GM12878 (cell line): ENCODE data around the gene HOXD11. TPM values are rescaled to one million over a fixed set of nuclear protein-coding genes. Genes with fewer than 3 reads are reported as not detected.

Experiments
- ATAC-seq: fragments of 200-7000 bp; cut with Tn5 transposase; 3 replicates; pipeline ENCODE4 v1.9.1; 2020; ENCODE audit warnings: mild to moderate bottlenecking, moderate library complexity
- BruUV-seq: library from RNA; stranded (reverse); fragments of 400-500 nt; replicated peaks from 2 replicates; lab custom pipeline; 2021; lab: Mats Ljungman, UMichigan
- CTCF ChIA-PET: fragments of 300-600 bp; sonication (Branson Sonifier 250); formaldehyde crosslinking; extraction: SDS; loops from one replicate; lab custom pipeline; 2021; ENCODE audit warnings: inconsistent platforms; lab: Yijun Ruan, JAX
- POLR2A ChIA-PET: fragments of 350-600 bp; formaldehyde crosslinking; extraction: SDS; loops from one replicate; lab custom pipeline; 2021; ENCODE audit warnings: inconsistent platforms; lab: Charles Lee
- RAD21 ChIA-PET: fragments of 300-600 bp; sonication (Branson Sonifier 250); formaldehyde crosslinking; loops from one replicate; lab custom pipeline; 2023; ENCODE audit warnings: antibody characterized with exemption; ENCODE audit not compliant: unreplicated experiment; lab: Charles Lee
- SMC1A ChIA-PET: fragments of 300-600 bp; sonication (Branson Sonifier 250); formaldehyde crosslinking; loops from one replicate; lab custom pipeline; 2023; ENCODE audit not compliant: unreplicated experiment, uncharacterized antibody; lab: Charles Lee
- DNase-seq: peaks from one replicate; pipeline ENCODE4 v3.0.0-alpha.2; 2011; ENCODE audit warnings: low read depth, low spot score
- FAIRE-seq: peaks from 3 replicates; lab custom pipeline; 2011; peaks lifted over from hg19 to GRCh38; lab: Jason Lieb, UNC
- H2AFZ ChIP-seq: 2 replicates; pipeline ENCODE4 v1.6.0; 2011; ENCODE audit warnings: low read depth, low read length, control low read depth; ENCODE audit not compliant: control insufficient read depth
- H3K27ac ChIP-seq: 2 replicates; pipeline ENCODE4 v1.5.1; 2011; ENCODE audit warnings: control low read depth; ENCODE audit not compliant: control insufficient read depth, insufficient read depth
- H3K27me3 ChIP-seq, 2 experiments: replicated peaks in 1 of 2; 2 replicates each; pipeline versions ENCODE4 v1.6.0 to v1.6.1; 2011; ENCODE audit warnings: low read length in 1 of 2; ENCODE audit not compliant: control insufficient read depth in 2 of 2, insufficient read depth in 2 of 2
- H3K36me3 ChIP-seq, 2 experiments: 2 replicates each; pipeline ENCODE4 v1.5.1; 2011; ENCODE audit warnings: low read length in 1 of 2; ENCODE audit not compliant: control insufficient read depth in 2 of 2, insufficient read depth in 2 of 2
- H3K4me1 ChIP-seq: 2 replicates; pipeline ENCODE4 v1.6.1; 2011; ENCODE audit warnings: mild to moderate bottlenecking, low read length, moderate library complexity, mixed read lengths; ENCODE audit not compliant: control insufficient read depth, insufficient read depth
- H3K4me2 ChIP-seq: 2 replicates; pipeline ENCODE4 v1.6.0; 2011; ENCODE audit warnings: control low read depth; ENCODE audit not compliant: control insufficient read depth, insufficient read depth
- H3K4me3 ChIP-seq: fragments of 200-600 bp; sonication (generic); 2 replicates; pipeline ENCODE4 v1.5.1; 2016
- H3K79me2 ChIP-seq: 2 replicates; pipeline ENCODE4 v1.6.0; 2011; ENCODE audit warnings: low read length; ENCODE audit not compliant: control insufficient read depth, insufficient read depth
- H3K9ac ChIP-seq: 2 replicates; pipeline ENCODE4 v1.8.0; 2011; ENCODE audit warnings: low read length, control low read depth, mixed read lengths; ENCODE audit not compliant: control insufficient read depth, insufficient read depth
- H3K9me3 ChIP-seq: replicated peaks from 3 replicates; pipeline ENCODE4 v1.5.1; 2011; ENCODE audit warnings: mild to moderate bottlenecking, low read length; ENCODE audit not compliant: control insufficient read depth, insufficient read depth
- H4K20me1 ChIP-seq: 2 replicates; pipeline ENCODE4 v1.6.0; 2011; ENCODE audit not compliant: control insufficient read depth, insufficient read depth
- ASH2L ChIP-seq: fragments of 300-600, 200-600 bp; sonication (generic); IDR thresholded peaks from 2 replicates; pipeline ENCODE4 v1.6.1; 2017; ENCODE audit warnings: low read depth, mild to moderate bottlenecking, borderline replicate concordance
- CBX3 ChIP-seq: fragments of 200-600 bp; sonication (generic); IDR thresholded peaks from 2 replicates; pipeline ENCODE4 v1.6.1; 2016; ENCODE audit warnings: low read depth, borderline replicate concordance
- HDGF ChIP-seq: fragments of 450-650 bp; IDR thresholded peaks from 2 replicates; pipeline ENCODE4 v1.6.1; 2016; ENCODE audit warnings: antibody characterized with exemption
- IRF3 ChIP-seq: fragments of 450-650 bp; IDR thresholded peaks from 2 replicates; pipeline ENCODE4 v1.6.1; 2014; ENCODE audit warnings: mild to moderate bottlenecking
- LARP7 ChIP-seq: fragments of 450-650 bp; IDR thresholded peaks from 2 replicates; pipeline ENCODE4 v1.6.1; 2017; ENCODE audit warnings: mild to moderate bottlenecking
- MTA2 ChIP-seq: fragments of 450-650 bp; IDR thresholded peaks from 2 replicates; pipeline ENCODE4 v1.6.1; 2016; ENCODE audit warnings: low read depth, mild to moderate bottlenecking, moderate library complexity
- NBN ChIP-seq: fragments of 450-650 bp; IDR thresholded peaks from 2 replicates; pipeline ENCODE4 v1.6.1; 2016
- PAX8 ChIP-seq: fragments of 450-650 bp; IDR thresholded peaks from 2 replicates; pipeline ENCODE4 v1.6.1; 2017; ENCODE audit warnings: mild to moderate bottlenecking, moderate library complexity
- RELA ChIP-seq: fragments of 450-650 bp; IDR thresholded peaks from 2 replicates; pipeline ENCODE4 v1.8.0; 2014; ENCODE audit warnings: borderline replicate concordance; ENCODE audit not compliant: partially characterized antibody
- SMAD1 ChIP-seq: fragments of 450-650 bp; IDR thresholded peaks from 2 replicates; pipeline ENCODE4 v1.6.1; 2018; ENCODE audit warnings: mild to moderate bottlenecking, low read depth; ENCODE audit not compliant: partially characterized antibody
- SUPT20H ChIP-seq: IDR thresholded peaks from 2 replicates; pipeline ENCODE4 v1.6.1; 2011; ENCODE audit warnings: low read depth, mild to moderate bottlenecking, low read length, moderate library complexity, borderline replicate concordance; ENCODE audit not compliant: control insufficient read depth
- USF1 ChIP-seq: IDR thresholded peaks from 2 replicates; pipeline ENCODE4 v1.6.1; 2011; ENCODE audit warnings: borderline replicate concordance, low read depth, mild to moderate bottlenecking, moderate library complexity, mixed read lengths, low read length; ENCODE audit not compliant: insufficient read depth; ENCODE audit errors: extremely low read length
- ZBTB40 ChIP-seq: fragments of 450-650 bp; IDR thresholded peaks from 2 replicates; pipeline ENCODE4 v1.6.1; 2016; ENCODE audit warnings: mild to moderate bottlenecking, moderate library complexity, borderline replicate concordance
- ZNF217 ChIP-seq: fragments of 450-650 bp; IDR thresholded peaks from 2 replicates; pipeline ENCODE4 v1.6.1; 2017; ENCODE audit warnings: antibody characterized with exemption, mild to moderate bottlenecking
- WGBS: methylation state at CpG from one replicate; pipeline ENCODE4 v1.1.6; 2016; ENCODE audit warnings: low lambda C conversion rate; ENCODE audit not compliant: insufficient replicate concordance, insufficient coverage; ENCODE audit errors: missing lambda C conversion rate; 5-methylcytosine and 5-hydroxymethylcytosine counted together
- in situ Hi-C: fragments of 300-500 bp; cut with MboI; formaldehyde crosslinking; loops from 9 replicates; pipeline ENCODE4 v1.14.3; 2018; ENCODE audit warnings: mixed read lengths
- intact Hi-C: fragments of 100-400 bp; cut with micrococcal nuclease; formaldehyde crosslinking; loops from one replicate; pipeline ENCODE4 v1.14.2; 2022; ENCODE audit not compliant: unreplicated experiment
- polyA plus RNA-seq, 11 experiments: library from polyadenylated mRNA; depleted of rRNA in 4 of 11; unstranded in 6 of 11; stranded (reverse) in 5 of 11; fragments of >200 nt; fragmentation: Nextera tagmentation in 4 of 11; fragmentation: Illumina TruSeq in 1 of 11; extraction: Ambion mirVana in 4 of 11; extraction: Trizol in 1 of 11; gene quantifications; 1 replicate in 1 of 11; 2 replicates in 10 of 11; pipeline versions ENCODE4 v1.2.1 to v1.2.3, GENCODE V29; 2011 to 2016; ENCODE audit warnings: inconsistent platforms in 2 of 11, missing spikeins in 2 of 11, low read depth in 1 of 11
- total RNA-seq, 4 experiments: library from RNA; depleted of rRNA in 3 of 4; stranded (reverse); fragments of >200 nt in 3 of 4; fragmentation: Illumina TruSeq in 1 of 4; extraction: Trizol in 1 of 4; gene quantifications; 2 replicates each; pipeline versions ENCODE4 v1.2.1 to v1.2.3, GENCODE V29; 2013 to 2021
- TF ChIP-seq, protein P1 (sequence below): fragments of 450-650 bp; IDR thresholded peaks from 2 replicates; pipeline ENCODE4 v1.6.1; 2016; ENCODE audit warnings: mild to moderate bottlenecking

Gene HOXD11
- total and polyA plus RNA-seq, 10 of the 15 experiments (the other 5 are each of a cell fraction or from before 2014, with no cell fraction given), result not detected

GRCh38 chr2:176124947-176125771 is 18.1 kb downstream of the HOXD11 start (continued):
- no peak for TF ChIP-seq IRF3
- TF ChIP-seq CBX3, result no peak
- TF ChIP-seq, all 136 proteins: peak for 0

GRCh38 chr2:176125772-176126054 is 18.6 kb downstream of the HOXD11 start:
- Histone ChIP-seq H3K4me2 (no peak overlapping the region), H3K36me3 (no peaks in the 10 kb centered on the region), H3K9me3 (peaks cover 1% of the 10 kb centered on the region; the same call in 2 of the 3 replicates), H3K4me3 (no peak overlapping the region), H3K79me2 (no peaks in the 10 kb centered on the region), H4K20me1 (no peaks in the 10 kb centered on the region), H3K9ac (no peak overlapping the region), H3K27ac (no peak overlapping the region), H3K27me3 (peaks cover 10 to 28% of the 10 kb centered on the region in 2 experiments), H2AFZ (no peak overlapping the region), H3K4me1 (no peaks in the 10 kb centered on the region)
- RAD21 ChIA-PET, result interaction anchor here (0.7 to 3.7 kb wide), 3 partner anchors 428 to 1023 kb away, joined by 3 to 17 read pairs (median 16); no protein-coding TSS in a partner anchor
- FAIRE-seq, result no peak
- intact Hi-C loops, result loop anchor here (2.0 to 5.0 kb wide), 6 partner anchors 329 to 1037 kb away; no protein-coding TSS in a partner anchor
- 26% methylated on average over 6 of the region's 6 CpGs for WGBS
- ATAC-seq, result no peak
- in situ Hi-C loops, result loop anchor here (5.0 to 25.0 kb wide), 4 partner anchors 512 to 1212 kb away; no protein-coding TSS in a partner anchor
- CTCF ChIA-PET, result interaction anchor here (0.8 to 4.3 kb wide), 9 partner anchors 15 to 1024 kb away, joined by 3 to 79 read pairs (median 17); no protein-coding TSS in a partner anchor
- POLR2A ChIA-PET, result no interaction called here
- SMC1A ChIA-PET, result interaction anchor here (0.7 to 3.1 kb wide), 5 partner anchors 15 to 526 kb away, joined by 4 to 37 read pairs (median 9); no protein-coding TSS in a partner anchor
- no TSS peak for BruUV-seq
- DNase-seq, result no peak
- TF ChIP-seq RELA (no peak), MTA2 (no peak), PAX8 (no peak), NBN (no peak), USF1 (no peak), ZNF217 (no peak), SUPT20H (no peak), HDGF (no peak), LARP7 (no peak), ZBTB40 (no peak), SMAD1 (no peak), ASH2L (no peak)
- TF ChIP-seq, protein P1, sequence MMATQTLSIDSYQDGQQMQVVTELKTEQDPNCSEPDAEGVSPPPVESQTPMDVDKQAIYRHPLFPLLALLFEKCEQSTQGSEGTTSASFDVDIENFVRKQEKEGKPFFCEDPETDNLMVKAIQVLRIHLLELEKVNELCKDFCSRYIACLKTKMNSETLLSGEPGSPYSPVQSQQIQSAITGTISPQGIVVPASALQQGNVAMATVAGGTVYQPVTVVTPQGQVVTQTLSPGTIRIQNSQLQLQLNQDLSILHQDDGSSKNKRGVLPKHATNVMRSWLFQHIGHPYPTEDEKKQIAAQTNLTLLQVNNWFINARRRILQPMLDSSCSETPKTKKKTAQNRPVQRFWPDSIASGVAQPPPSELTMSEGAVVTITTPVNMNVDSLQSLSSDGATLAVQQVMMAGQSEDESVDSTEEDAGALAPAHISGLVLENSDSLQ, result no peak
